Measurements from ENCODE around the gene ZBTB43. TPM values are rescaled to one million over a fixed set of nuclear protein-coding genes. Genes with fewer than 3 reads are reported as not detected.

The ZBTB43 gene
- total RNA-seq, 2 experiments from 2014 or later = 4.1 to 6.4 TPM

DNA sequence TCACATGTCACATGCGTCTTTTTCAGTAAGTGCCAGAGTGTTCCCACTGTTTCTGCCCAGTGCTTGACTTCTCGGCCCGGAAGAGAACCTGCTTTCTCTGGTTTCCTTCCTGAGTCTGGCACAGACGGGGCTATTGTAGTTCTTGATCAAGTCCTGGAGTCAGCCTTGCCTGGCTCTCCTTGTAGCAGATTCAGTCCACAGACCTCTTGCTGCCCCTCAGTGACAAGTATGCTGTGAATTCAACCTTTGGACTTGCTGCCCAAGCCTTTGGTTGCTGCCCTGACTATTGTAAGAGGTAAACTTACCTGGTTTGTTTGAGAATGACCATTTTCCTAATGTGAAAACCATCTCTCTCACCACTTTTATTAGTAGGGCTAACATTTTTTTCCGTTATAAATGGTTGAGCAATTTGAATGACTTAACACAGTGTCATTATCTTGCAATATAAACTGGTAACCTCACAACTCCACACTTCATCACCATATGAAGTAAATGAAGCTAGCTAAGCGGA is 80.3 kb downstream of the ZBTB43 start:
- no peak overlapping the region for H3K4me3 ChIP-seq (ENCODE audit: low read depth, low read length, poor library complexity, severe bottlenecking)
- CTCF ChIA-PET (ENCODE audit: unreplicated experiment) = no interaction called here
- H3K9me3 ChIP-seq (ENCODE audit: low read length) = no peaks in the 10 kb centered on the region
- no peak overlapping the region for H3K27ac ChIP-seq (ENCODE audit: low read depth, low read length, poor library complexity, severe bottlenecking)
- no peaks in the 10 kb centered on the region for H3K79me2 ChIP-seq (ENCODE audit: insufficient read depth, low read depth, low read length)
- POLR2A ChIA-PET = no interaction called here
- H3K4me1 ChIP-seq (ENCODE audit: insufficient read depth, low read length, poor library complexity, severe bottlenecking) = no peaks in the 10 kb centered on the region
- peaks cover 20% of the 10 kb centered on the region for H3K36me3 ChIP-seq (ENCODE audit: insufficient read depth, low read length)
- no peak overlapping the region for H2AFZ ChIP-seq (ENCODE audit: low read length)
- intact Hi-C loops (cut with micrococcal nuclease; ENCODE audit: unreplicated experiment) = no loop called here
- no peaks in the 10 kb centered on the region for H3K9me2 ChIP-seq (ENCODE audit: insufficient read depth, low read length)
- H4K20me1 ChIP-seq (ENCODE audit: insufficient read depth, low read length) = 0 out of 2 replicates have a peak, but pooled peaks cover 11% of the 10 kb centered on the region
- no peak for TF ChIP-seq EZH2phosphoT487 (IDR thresholded peaks at IDR 0.05; ENCODE audit: borderline replicate concordance, low read depth, low read length)
- TF ChIP-seq, protein P1, sequence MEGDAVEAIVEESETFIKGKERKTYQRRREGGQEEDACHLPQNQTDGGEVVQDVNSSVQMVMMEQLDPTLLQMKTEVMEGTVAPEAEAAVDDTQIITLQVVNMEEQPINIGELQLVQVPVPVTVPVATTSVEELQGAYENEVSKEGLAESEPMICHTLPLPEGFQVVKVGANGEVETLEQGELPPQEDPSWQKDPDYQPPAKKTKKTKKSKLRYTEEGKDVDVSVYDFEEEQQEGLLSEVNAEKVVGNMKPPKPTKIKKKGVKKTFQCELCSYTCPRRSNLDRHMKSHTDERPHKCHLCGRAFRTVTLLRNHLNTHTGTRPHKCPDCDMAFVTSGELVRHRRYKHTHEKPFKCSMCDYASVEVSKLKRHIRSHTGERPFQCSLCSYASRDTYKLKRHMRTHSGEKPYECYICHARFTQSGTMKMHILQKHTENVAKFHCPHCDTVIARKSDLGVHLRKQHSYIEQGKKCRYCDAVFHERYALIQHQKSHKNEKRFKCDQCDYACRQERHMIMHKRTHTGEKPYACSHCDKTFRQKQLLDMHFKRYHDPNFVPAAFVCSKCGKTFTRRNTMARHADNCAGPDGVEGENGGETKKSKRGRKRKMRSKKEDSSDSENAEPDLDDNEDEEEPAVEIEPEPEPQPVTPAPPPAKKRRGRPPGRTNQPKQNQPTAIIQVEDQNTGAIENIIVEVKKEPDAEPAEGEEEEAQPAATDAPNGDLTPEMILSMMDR (conservative IDR thresholded peaks at IDR 0.05; ENCODE audit: low read length) = no peak
- no peak for DNase-seq (ENCODE audit: low spot score)
- BruUV-seq (replicated peaks) = no TSS peak
- H3K4me2 ChIP-seq (ENCODE audit: low read length) = no peak overlapping the region

DNA sequence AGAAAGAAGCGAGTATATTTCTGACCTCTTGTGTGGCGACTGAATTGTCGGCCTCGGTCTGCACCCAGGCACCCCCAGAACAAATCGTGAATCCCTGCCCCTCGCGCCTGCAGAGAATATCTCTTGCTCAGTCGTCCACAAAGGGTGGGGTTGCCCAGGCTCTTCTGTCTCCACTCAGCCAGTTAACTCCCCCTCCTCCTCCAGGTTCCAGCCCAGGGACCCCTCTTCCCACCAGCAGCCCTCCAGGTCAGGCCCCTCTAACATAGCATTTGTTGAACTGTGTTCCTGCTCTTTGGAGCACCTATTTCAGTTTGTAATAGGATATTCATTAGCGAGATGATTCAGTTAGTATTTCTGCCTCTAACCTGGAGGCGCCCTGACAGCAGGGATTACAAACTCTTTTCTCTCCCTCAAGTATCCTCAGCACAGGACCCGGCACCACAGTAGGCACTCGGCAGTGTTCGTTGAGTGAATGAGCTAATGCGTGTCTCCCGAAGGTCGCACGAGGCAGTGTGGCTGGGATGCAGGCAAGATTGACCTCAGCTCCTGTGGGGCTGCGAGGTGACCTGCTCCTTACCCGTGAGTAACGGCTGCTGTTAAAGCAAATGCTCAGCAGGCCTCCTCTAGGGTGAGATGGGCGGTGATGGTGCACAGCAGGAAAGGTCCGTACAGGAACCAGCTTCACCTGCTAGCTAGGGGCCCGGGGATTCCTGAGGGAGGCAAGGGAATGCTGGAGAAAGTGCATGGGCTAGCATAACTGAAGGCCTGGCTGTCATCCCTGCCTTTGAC is 81.4 kb downstream of the ZBTB43 start:
- H3K79me2 ChIP-seq (ENCODE audit: insufficient read depth, low read depth, low read length) = no peaks in the 10 kb centered on the region
- no peaks in the 10 kb centered on the region for H3K9me3 ChIP-seq (ENCODE audit: low read length)
- TF ChIP-seq, protein P1 (conservative IDR thresholded peaks at IDR 0.05; ENCODE audit: low read length) = no peak
- CTCF ChIA-PET (ENCODE audit: unreplicated experiment) = no interaction called here
- H3K27ac ChIP-seq (ENCODE audit: low read depth, low read length, poor library complexity, severe bottlenecking) = no peak overlapping the region
- 0 out of 2 replicates have a peak, but pooled peaks cover 11% of the 10 kb centered on the region for H4K20me1 ChIP-seq (ENCODE audit: insufficient read depth, low read length)
- H2AFZ ChIP-seq (ENCODE audit: low read length) = no peak overlapping the region
- intact Hi-C loops (cut with micrococcal nuclease; ENCODE audit: unreplicated experiment) = no loop called here
- no peaks in the 10 kb centered on the region for H3K9me2 ChIP-seq (ENCODE audit: insufficient read depth, low read length)
- no TSS peak for BruUV-seq (replicated peaks)
- DNase-seq (ENCODE audit: low spot score) = no peak
- H3K4me2 ChIP-seq (ENCODE audit: low read length) = no peak overlapping the region
- peaks cover 11% of the 10 kb centered on the region; the same call in 1 of the 2 replicates for H3K36me3 ChIP-seq (ENCODE audit: insufficient read depth, low read length)
- no peak overlapping the region for H3K4me3 ChIP-seq (ENCODE audit: low read depth, low read length, poor library complexity, severe bottlenecking)
- H3K4me1 ChIP-seq (ENCODE audit: insufficient read depth, low read length, poor library complexity, severe bottlenecking) = no peaks in the 10 kb centered on the region
- POLR2A ChIA-PET = no interaction called here

- ChIA-PET CTCF (ENCODE audit: unreplicated experiment) (no interaction called here), POLR2A (no interaction called here)
- no peak overlapping the region for H3K27ac ChIP-seq (ENCODE audit: low read depth, low read length, poor library complexity, severe bottlenecking)
- H3K9me3 ChIP-seq (ENCODE audit: low read length) = no peaks in the 10 kb centered on the region
- H4K20me1 ChIP-seq (ENCODE audit: insufficient read depth, low read length) = 0 out of 2 replicates have a peak, but pooled peaks cover 10% of the 10 kb centered on the region
- TF ChIP-seq, protein P1 (conservative IDR thresholded peaks at IDR 0.05; ENCODE audit: low read length) = no peak
- no peak for TF ChIP-seq EZH2phosphoT487 (IDR thresholded peaks at IDR 0.05; ENCODE audit: borderline replicate concordance, low read depth, low read length)
- DNase-seq (ENCODE audit: low spot score) = no peak
- intact Hi-C loops (cut with micrococcal nuclease; ENCODE audit: unreplicated experiment) = no loop called here
- peaks cover 8% of the 10 kb centered on the region; the same call in 1 of the 2 replicates for H3K36me3 ChIP-seq (ENCODE audit: insufficient read depth, low read length)
- no peaks in the 10 kb centered on the region for H3K9me2 ChIP-seq (ENCODE audit: insufficient read depth, low read length)
- no peaks in the 10 kb centered on the region for H3K79me2 ChIP-seq (ENCODE audit: insufficient read depth, low read depth, low read length)
- BruUV-seq (replicated peaks) = no TSS peak
- no peak overlapping the region for H3K4me3 ChIP-seq (ENCODE audit: low read depth, low read length, poor library complexity, severe bottlenecking)
- no peak overlapping the region for H2AFZ ChIP-seq (ENCODE audit: low read length)
- no peaks in the 10 kb centered on the region for H3K4me1 ChIP-seq (ENCODE audit: insufficient read depth, low read length, poor library complexity, severe bottlenecking)
- no peak overlapping the region for H3K4me2 ChIP-seq (ENCODE audit: low read length)
These were observed 82.1 kb downstream of the ZBTB43 start for GRCh38 chr9:126886897-126887296.

All from OCI-LY7 (cell line).